GM18519 (cell line): ENCODE results near the gene PINK1.

Experiments
- ATAC-seq: cut with Tn5 transposase; IDR thresholded peaks from one replicate; pipeline ENCODE4 v1.9.1; 2021; ENCODE audit warnings: mild to moderate bottlenecking, moderate library complexity; ENCODE audit not compliant: unreplicated experiment, low FRiP score

Gene PINK1

GRCh38 chr1:20700636-20701215 lies 67.5 kb downstream of the PINK1 start:
- no peak for ATAC-seq
